Hepatocyte (in vitro differentiated cells): Measurements from ENCODE around the gene TBX3. TPM values are rescaled to one million over a fixed set of nuclear protein-coding genes. Genes with fewer than 3 reads are reported as not detected.

Experiments used
- DNase-seq: peaks from one replicate; pipeline ENCODE4 v3.0.0-alpha.2; 2016; ENCODE audit warnings: low spot score
- H2AFZ ChIP-seq: fragments of 200-600 bp; sonication (generic); 2 replicates; pipeline ENCODE4 v1.6.0; 2016; ENCODE audit warnings: antibody characterized with exemption, mild to moderate bottlenecking
- H3K27ac ChIP-seq: fragments of 200-600 bp; sonication (generic); 2 replicates; pipeline ENCODE4 v1.5.1; 2016; ENCODE audit warnings: mild to moderate bottlenecking
- H3K27me3 ChIP-seq: fragments of 200-600 bp; sonication (generic); 2 replicates; pipeline ENCODE4 v1.6.1; 2016
- H3K36me3 ChIP-seq: fragments of 200-600 bp; sonication (generic); replicated peaks from 2 replicates; pipeline ENCODE4 v1.5.1; 2016; ENCODE audit warnings: low read depth; ENCODE audit not compliant: insufficient read depth
- H3K4me1 ChIP-seq: fragments of 200-600 bp; sonication (generic); 2 replicates; pipeline ENCODE4 v1.5.1; 2016; ENCODE audit warnings: mild to moderate bottlenecking, moderate library complexity; ENCODE audit not compliant: insufficient read depth
- H3K4me2 ChIP-seq: fragments of 200-600 bp; sonication (generic); 2 replicates; pipeline ENCODE4 v1.6.0; 2016
- H3K4me3 ChIP-seq: fragments of 200-600 bp; sonication (generic); 2 replicates; pipeline ENCODE4 v1.5.1; 2016; ENCODE audit warnings: mild to moderate bottlenecking
- H3K79me2 ChIP-seq: fragments of 200-600 bp; sonication (generic); 2 replicates; pipeline ENCODE4 v1.6.0; 2017; ENCODE audit warnings: mild to moderate bottlenecking
- H3K9me2 ChIP-seq: fragments of 200-600 bp; sonication (generic); replicated peaks from 2 replicates; pipeline ENCODE4 v1.6.0; 2017; ENCODE audit warnings: mild to moderate bottlenecking; ENCODE audit not compliant: insufficient read depth
- H3K9me3 ChIP-seq: fragments of 200-600 bp; sonication (generic); 2 replicates; pipeline ENCODE4 v1.5.1; 2016; ENCODE audit warnings: low read depth, mild to moderate bottlenecking
- H4K20me1 ChIP-seq: fragments of 200-600 bp; sonication (generic); 2 replicates; pipeline ENCODE4 v1.6.0; 2016; ENCODE audit warnings: mild to moderate bottlenecking; ENCODE audit not compliant: insufficient read depth, poor library complexity, severe bottlenecking
- CTCF ChIP-seq: fragments of 200-600 bp; sonication (generic); IDR thresholded peaks from 2 replicates; pipeline ENCODE4 v1.5.1; 2016; ENCODE audit warnings: antibody characterized with exemption, mild to moderate bottlenecking; ENCODE audit not compliant: poor library complexity
- EZH2 ChIP-seq: fragments of 200-600 bp; sonication (generic); IDR thresholded peaks from 2 replicates; pipeline ENCODE4 v1.6.1; 2016; ENCODE audit warnings: antibody characterized with exemption, mild to moderate bottlenecking, borderline replicate concordance
- EZH2phosphoT487 ChIP-seq: fragments of 200-600 bp; sonication (generic); IDR thresholded peaks from one replicate; pipeline ENCODE4 v1.6.1; 2018; ENCODE audit warnings: antibody characterized with exemption, mild to moderate bottlenecking, low read depth, moderate library complexity; ENCODE audit not compliant: unreplicated experiment, severe bottlenecking
- WGBS: methylation state at CpG from one replicate; pipeline ENCODE4 v1.1.6; 2016; ENCODE audit warnings: low lambda C conversion rate; ENCODE audit errors: missing lambda C conversion rate; 5-methylcytosine and 5-hydroxymethylcytosine counted together
- polyA plus RNA-seq: library from polyadenylated mRNA; unstranded; fragments of >200 nt; fragmentation: Nextera tagmentation; extraction: Ambion mirVana; gene quantifications from 2 replicates; pipeline ENCODE4 v1.2.1, GENCODE V29; 2016
- total RNA-seq: library from RNA; depleted of rRNA; stranded (reverse); fragments of >200 nt; gene quantifications from 2 replicates; pipeline ENCODE4 v1.2.3, GENCODE V29; 2014

TBX3 gene
- total and polyA plus RNA-seq, 2 experiments from 2014 or later, result 109 to 133 TPM

GRCh38 chr12:114688256-114688845, 4.4 kb upstream of the TBX3 start:
- Histone ChIP-seq H2AFZ (no peak overlapping the region), H3K27me3 (no peaks in the 10 kb centered on the region), H3K9me2 (no peaks in the 10 kb centered on the region), H3K27ac (peak overlapping the region; percentile 97), H3K36me3 (no peaks in the 10 kb centered on the region), H3K79me2 (peaks cover 82% of the 10 kb centered on the region), H4K20me1 (no peaks in the 10 kb centered on the region), H3K9me3 (no peaks in the 10 kb centered on the region), H3K4me1 (peaks cover 52% of the 10 kb centered on the region), H3K4me3 (no peak overlapping the region), H3K4me2 (peak overlapping the region; percentile 88)
- TF ChIP-seq CTCF (no peak), EZH2phosphoT487 (no peak), EZH2 (no peak)
- 41% methylated on average over 4 of the region's 4 CpGs for WGBS
- DNase-seq, result no peak

- no peaks in the 10 kb centered on the region for H3K36me3 ChIP-seq
- peaks cover 52% of the 10 kb centered on the region for H3K4me1 ChIP-seq
- H3K9me2 ChIP-seq, result no peaks in the 10 kb centered on the region
- H4K20me1 ChIP-seq, result peaks cover 4% of the 10 kb centered on the region
- DNase-seq, result no peak
- no peak overlapping the region for H2AFZ ChIP-seq
- H3K79me2 ChIP-seq, result peaks cover 82% of the 10 kb centered on the region
- 21% methylated on average over 12 of the region's 12 CpGs for WGBS
- H3K9me3 ChIP-seq, result no peaks in the 10 kb centered on the region
- H3K4me3 ChIP-seq, result no peak overlapping the region
- H3K27me3 ChIP-seq, result no peaks in the 10 kb centered on the region
- H3K27ac ChIP-seq, result peak overlapping the region; percentile 97
- H3K4me2 ChIP-seq, result peak overlapping the region; percentile 88
- TF ChIP-seq EZH2 (no peak), EZH2phosphoT487 (no peak), CTCF (no peak)
These were observed 3.8 kb upstream of the TBX3 start for GRCh38 chr12:114687802-114688201.

- Histone ChIP-seq H3K36me3 (no peaks in the 10 kb centered on the region), H3K27me3 (no peaks in the 10 kb centered on the region), H4K20me1 (peaks cover 12% of the 10 kb centered on the region), H2AFZ (peak overlapping the region; percentile 14), H3K4me1 (peaks cover 52% of the 10 kb centered on the region), H3K4me2 (peak overlapping the region; percentile 88), H3K9me3 (no peaks in the 10 kb centered on the region), H3K4me3 (peak overlapping the region; percentile 17), H3K79me2 (peaks cover 87% of the 10 kb centered on the region), H3K9me2 (no peaks in the 10 kb centered on the region), H3K27ac (peak overlapping the region; percentile 97)
- TF ChIP-seq CTCF, result no peak
- no peak for TF ChIP-seq EZH2
- no peak for TF ChIP-seq EZH2phosphoT487
- 8% methylated on average over 41 of the region's 41 CpGs for WGBS
- DNase-seq, result no peak
These were observed 3.0 kb upstream of the TBX3 start for GRCh38 chr12:114686773-114687500.
